Upper lobe of left lung (tissue), 4 donors: ENCODE measurements around the gene SRC.

Experiments used
- EP300 ChIP-seq, 4 donors: sonication (generic); formaldehyde crosslinking; IDR thresholded peaks; one replicate each; pipeline ENCODE4 v1.5.1; 2017; ENCODE audit warnings: antibody characterized with exemption in 4 of 4, control low read depth in 2 of 4
- POLR2AphosphoS5 ChIP-seq, 2 donors: sonication (generic); formaldehyde crosslinking; IDR thresholded peaks; one replicate each; pipeline ENCODE4 v1.5.1; 2017; ENCODE audit warnings: antibody characterized with exemption in 2 of 2
- TF ChIP-seq, protein P1 (sequence below), 6 experiments: fragments of 450-650 bp in 4 of 6; fragments of 200-600 bp in 2 of 6; sonication (generic) in 2 of 6; IDR thresholded peaks; one replicate each; pipeline ENCODE4 v1.5.1; 2016 to 2019; ENCODE audit warnings: antibody characterized with exemption in 6 of 6

DNA sequence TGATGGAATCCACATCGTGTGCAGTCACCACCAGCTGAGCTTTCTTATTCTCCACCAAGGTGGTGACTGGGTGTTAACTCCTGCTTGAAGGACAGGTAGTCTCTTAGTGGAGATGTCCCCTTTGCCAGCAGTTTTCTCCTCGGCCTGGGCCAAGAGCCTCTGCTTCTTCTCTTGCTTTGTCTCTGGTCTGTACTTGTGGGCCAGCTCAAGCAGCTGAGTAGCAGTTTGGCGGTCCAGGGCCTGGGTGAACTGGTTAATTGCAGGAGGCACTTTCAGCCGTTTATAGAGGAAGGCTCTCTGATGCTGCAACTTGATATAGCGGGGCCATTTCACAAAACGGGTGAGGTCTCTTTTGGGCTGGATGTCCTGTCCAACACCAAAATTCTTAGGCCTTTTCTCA, 99.1 kb downstream of the SRC start:
- TF ChIP-seq, protein P1, sequence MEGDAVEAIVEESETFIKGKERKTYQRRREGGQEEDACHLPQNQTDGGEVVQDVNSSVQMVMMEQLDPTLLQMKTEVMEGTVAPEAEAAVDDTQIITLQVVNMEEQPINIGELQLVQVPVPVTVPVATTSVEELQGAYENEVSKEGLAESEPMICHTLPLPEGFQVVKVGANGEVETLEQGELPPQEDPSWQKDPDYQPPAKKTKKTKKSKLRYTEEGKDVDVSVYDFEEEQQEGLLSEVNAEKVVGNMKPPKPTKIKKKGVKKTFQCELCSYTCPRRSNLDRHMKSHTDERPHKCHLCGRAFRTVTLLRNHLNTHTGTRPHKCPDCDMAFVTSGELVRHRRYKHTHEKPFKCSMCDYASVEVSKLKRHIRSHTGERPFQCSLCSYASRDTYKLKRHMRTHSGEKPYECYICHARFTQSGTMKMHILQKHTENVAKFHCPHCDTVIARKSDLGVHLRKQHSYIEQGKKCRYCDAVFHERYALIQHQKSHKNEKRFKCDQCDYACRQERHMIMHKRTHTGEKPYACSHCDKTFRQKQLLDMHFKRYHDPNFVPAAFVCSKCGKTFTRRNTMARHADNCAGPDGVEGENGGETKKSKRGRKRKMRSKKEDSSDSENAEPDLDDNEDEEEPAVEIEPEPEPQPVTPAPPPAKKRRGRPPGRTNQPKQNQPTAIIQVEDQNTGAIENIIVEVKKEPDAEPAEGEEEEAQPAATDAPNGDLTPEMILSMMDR (IDR thresholded peaks at IDR 0.05) = no peak
- TF ChIP-seq EP300 (IDR thresholded peaks at IDR 0.05) (no peak), POLR2AphosphoS5 (IDR thresholded peaks at IDR 0.05) (no peak)
